ENCODE results near the gene PID1.

DNA sequence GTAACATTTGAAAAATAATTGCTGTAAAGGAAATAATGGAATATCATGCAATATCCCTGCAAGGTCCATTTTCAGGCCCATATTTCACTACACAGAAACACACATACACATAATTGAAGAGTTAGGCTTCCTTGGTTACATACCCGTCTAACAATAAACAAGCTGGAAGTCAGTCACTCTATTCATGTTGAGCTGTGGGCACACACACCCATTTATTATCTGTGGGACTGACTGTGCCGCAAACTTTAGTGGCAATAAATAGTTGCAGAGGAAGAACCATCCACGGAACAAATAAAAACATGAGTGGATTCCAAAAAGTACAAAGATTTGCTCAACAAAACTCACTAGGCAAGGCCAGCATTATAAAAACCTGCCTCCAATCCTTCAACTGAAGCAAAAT lies 24.8 kb downstream of the PID1 start:
- no peak for TF ChIP-seq POLR2A (IDR thresholded peaks at IDR 0.05)
- TF ChIP-seq, protein P1, sequence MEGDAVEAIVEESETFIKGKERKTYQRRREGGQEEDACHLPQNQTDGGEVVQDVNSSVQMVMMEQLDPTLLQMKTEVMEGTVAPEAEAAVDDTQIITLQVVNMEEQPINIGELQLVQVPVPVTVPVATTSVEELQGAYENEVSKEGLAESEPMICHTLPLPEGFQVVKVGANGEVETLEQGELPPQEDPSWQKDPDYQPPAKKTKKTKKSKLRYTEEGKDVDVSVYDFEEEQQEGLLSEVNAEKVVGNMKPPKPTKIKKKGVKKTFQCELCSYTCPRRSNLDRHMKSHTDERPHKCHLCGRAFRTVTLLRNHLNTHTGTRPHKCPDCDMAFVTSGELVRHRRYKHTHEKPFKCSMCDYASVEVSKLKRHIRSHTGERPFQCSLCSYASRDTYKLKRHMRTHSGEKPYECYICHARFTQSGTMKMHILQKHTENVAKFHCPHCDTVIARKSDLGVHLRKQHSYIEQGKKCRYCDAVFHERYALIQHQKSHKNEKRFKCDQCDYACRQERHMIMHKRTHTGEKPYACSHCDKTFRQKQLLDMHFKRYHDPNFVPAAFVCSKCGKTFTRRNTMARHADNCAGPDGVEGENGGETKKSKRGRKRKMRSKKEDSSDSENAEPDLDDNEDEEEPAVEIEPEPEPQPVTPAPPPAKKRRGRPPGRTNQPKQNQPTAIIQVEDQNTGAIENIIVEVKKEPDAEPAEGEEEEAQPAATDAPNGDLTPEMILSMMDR (IDR thresholded peaks at IDR 0.05) = no peak

Measured in suprapubic skin (tissue), 3 donors.